Natural killer cell (primary cell): ENCODE data around the gene POMGNT2. TPM values are rescaled to one million over a fixed set of nuclear protein-coding genes. Genes with fewer than 3 reads are reported as not detected.

ENCODE experiments used
- ATAC-seq, 3 donors: fragments of 150-1000 bp in 2 of 3; fragments of 200-7000 bp in 1 of 3; cut with Tn5 transposase; 1 replicate in 1 of 3; 2 replicates in 2 of 3; pipeline ENCODE4 v1.10.0; 2021; ENCODE audit warnings: mild to moderate bottlenecking in 2 of 3, moderate library complexity in 2 of 3
- DNase-seq, 2 donors: peaks; one replicate each; pipeline versions ENCODE4 v3.0.0 to v3.0.0-alpha.2; 2013 to 2021; ENCODE audit warnings: mixed read lengths in 1 of 2
- H3K27ac ChIP-seq: one replicate; pipeline ENCODE4 v1.5.1; 2013; ENCODE audit warnings: mild to moderate bottlenecking, low read length
- H3K27me3 ChIP-seq: one replicate; pipeline ENCODE4 v1.6.1; 2013; ENCODE audit warnings: low read length; ENCODE audit not compliant: control insufficient read depth, insufficient read depth
- H3K36me3 ChIP-seq: one replicate; pipeline ENCODE4 v1.6.1; 2013; ENCODE audit warnings: low read length; ENCODE audit not compliant: control insufficient read depth, insufficient read depth
- H3K4me1 ChIP-seq: one replicate; pipeline ENCODE4 v1.6.1; 2013; ENCODE audit warnings: low read length; ENCODE audit not compliant: control insufficient read depth, insufficient read depth
- H3K4me3 ChIP-seq: one replicate; pipeline ENCODE4 v1.5.1; 2013; ENCODE audit warnings: low read length
- H3K9me3 ChIP-seq: one replicate; pipeline ENCODE4 v1.6.1; 2013; ENCODE audit warnings: low read length; ENCODE audit not compliant: control insufficient read depth, insufficient read depth
- H3K27ac Mint-ChIP-seq, 2 donors: one replicate each; pipeline ENCODE4 v1.8.0; 2022; ENCODE audit warnings: mild to moderate bottlenecking in 2 of 2, mixed read lengths in 2 of 2, moderate library complexity in 1 of 2
- H3K27me3 Mint-ChIP-seq, 2 donors: one replicate each; pipeline ENCODE4 v1.8.0; 2022; ENCODE audit warnings: low read depth in 2 of 2, mixed read lengths in 2 of 2
- H3K36me3 Mint-ChIP-seq: one replicate; pipeline ENCODE4 v1.8.0; 2022; ENCODE audit warnings: mixed read lengths
- H3K4me1 Mint-ChIP-seq, 2 donors: one replicate each; pipeline ENCODE4 v1.8.0; 2022; ENCODE audit warnings: mixed read lengths in 2 of 2
- H3K4me3 Mint-ChIP-seq: one replicate; pipeline ENCODE4 v1.8.0; 2022; ENCODE audit warnings: mild to moderate bottlenecking, moderate library complexity, mixed read lengths
- H3K9me3 Mint-ChIP-seq, 2 donors: one replicate each; pipeline ENCODE4 v1.8.0; 2022; ENCODE audit warnings: mixed read lengths in 2 of 2
- CTCF ChIP-seq: fragments of 200-600 bp; IDR thresholded peaks from one replicate; pipeline ENCODE4 v1.8.0; 2022; ENCODE audit warnings: antibody characterized with exemption
- WGBS: methylation state at CpG from one replicate; pipeline ENCODE4 v1.1.7; 2013; ENCODE audit warnings: missing lambda C conversion rate; ENCODE audit not compliant: insufficient coverage; 5-methylcytosine and 5-hydroxymethylcytosine counted together
- intact Hi-C: fragments of 100-400 bp; cut with micrococcal nuclease; formaldehyde crosslinking; loops from one replicate; pipeline ENCODE4 v1.14.2; 2022
- total RNA-seq, 4 donors: library from RNA; stranded (reverse); fragments of 120-200 nt in 1 of 4; gene quantifications; one replicate each; pipeline versions ENCODE4 v1.2.3 to v1.2.4, GENCODE V29; 2013 to 2022

The POMGNT2 gene
- total RNA-seq, 3 donors from 2014 or later (not counting 1 experiment from before 2014, with no cell fraction given): 4.3 to 7.4 (median 6.6) TPM

- H3K9me3 Mint-ChIP-seq: no peaks in the 10 kb centered on the region
Measured at GRCh38 chr3:43086460-43087165, 19.3 kb downstream of the POMGNT2 start.

GRCh38 chr3:43082457-43082856 is 23.4 kb downstream of the POMGNT2 start:
- Histone ChIP-seq H3K27ac (no peak overlapping the region), H3K27me3 (no peaks in the 10 kb centered on the region), H3K9me3 (no peaks in the 10 kb centered on the region), H3K4me1 (no peaks in the 10 kb centered on the region), H3K36me3 (peaks cover 20% of the 10 kb centered on the region), H3K4me3 (no peak overlapping the region)
- 98% methylated on average over 2 of the region's 2 CpGs for WGBS
- Mint-ChIP-seq H3K4me1 (peaks cover 0 to 10% of the 10 kb centered on the region in 2 donors), H3K4me3 (no peak overlapping the region), H3K9me3 (no peaks in the 10 kb centered on the region), H3K27me3 (no peaks in the 10 kb centered on the region), H3K36me3 (no peaks in the 10 kb centered on the region), H3K27ac (no peak overlapping the region)
- intact Hi-C loops: no loop called here
- ATAC-seq (no peak), DNase-seq (no peak)
- TF ChIP-seq CTCF: no peak

More at GRCh38 chr3:43086460-43087165, 19.3 kb downstream of the POMGNT2 start:
- H3K4me3 ChIP-seq: no peak overlapping the region
- Mint-ChIP-seq H3K4me3 (no peak overlapping the region), H3K36me3 (no peaks in the 10 kb centered on the region), H3K27ac (no peak overlapping the region), H3K4me1 (peaks cover 2 to 15% of the 10 kb centered on the region in 2 donors), H3K27me3 (no peaks in the 10 kb centered on the region)
- peaks cover 3% of the 10 kb centered on the region for H3K36me3 ChIP-seq
- intact Hi-C loops: loop anchor here (5.0 kb wide), 1 partner anchor 124 kb away; no protein-coding TSS in a partner anchor
- no peaks in the 10 kb centered on the region for H3K4me1 ChIP-seq
- H3K27me3 ChIP-seq: no peaks in the 10 kb centered on the region
- no peak for TF ChIP-seq CTCF
- DNase-seq: no peak
- H3K27ac ChIP-seq: no peak overlapping the region
- 93% methylated on average over 6 of the region's 6 CpGs for WGBS
- no peak for ATAC-seq
- H3K9me3 ChIP-seq: no peaks in the 10 kb centered on the region

GRCh38 chr3:43081796-43082195 is 24.1 kb downstream of the POMGNT2 start:
- intact Hi-C loops: no loop called here
- H3K9me3 ChIP-seq: no peaks in the 10 kb centered on the region
- H3K4me3 Mint-ChIP-seq: no peak overlapping the region
- no peak for TF ChIP-seq CTCF
- no peaks in the 10 kb centered on the region for H3K9me3 Mint-ChIP-seq
- H3K27ac ChIP-seq: no peak overlapping the region
- H3K4me1 Mint-ChIP-seq: peaks cover 0 to 8% of the 10 kb centered on the region in 2 donors
- peaks cover 20% of the 10 kb centered on the region for H3K36me3 ChIP-seq
- DNase-seq: no peak
- no peak overlapping the region for H3K4me3 ChIP-seq
- no peaks in the 10 kb centered on the region for H3K36me3 Mint-ChIP-seq
- H3K27ac Mint-ChIP-seq: no peak overlapping the region
- ATAC-seq: no peak
- no peaks in the 10 kb centered on the region for H3K27me3 ChIP-seq
- WGBS: 97% methylated on average over 5 of the region's 5 CpGs
- no peaks in the 10 kb centered on the region for H3K4me1 ChIP-seq
- no peaks in the 10 kb centered on the region for H3K27me3 Mint-ChIP-seq
